SK-N-SH (cell line): ENCODE measurements around the gene CCDC57. TPM values are rescaled to one million over a fixed set of nuclear protein-coding genes. Genes with fewer than 3 reads are reported as not detected.

Source experiments
- CTCF ChIA-PET: fragments of 300-600, 350-600 bp; formaldehyde crosslinking; extraction: SDS; loops from one replicate; lab custom pipeline; 2021; lab: Yijun Ruan, JAX
- POLR2A ChIA-PET: fragments of 350-600 bp; sonication (Branson Sonifier 250); formaldehyde crosslinking; extraction: SDS; loops from one replicate; lab custom pipeline; 2020; ENCODE audit warnings: antibody characterized with exemption, inconsistent platforms; lab: Yijun Ruan, JAX
- DNase-seq: peaks from one replicate; pipeline ENCODE4 v3.0.0; 2012
- H2AFZ ChIP-seq: fragments of 200-600 bp; sonication (generic); 2 replicates; pipeline ENCODE4 v1.8.1; 2016; ENCODE audit warnings: antibody characterized with exemption, mild to moderate bottlenecking, low read depth
- H3F3A ChIP-seq: fragments of 200-600 bp; sonication (generic); replicated peaks from 2 replicates; pipeline ENCODE3; 2016; ENCODE audit warnings: antibody characterized with exemption, mild to moderate bottlenecking; ENCODE audit not compliant: insufficient read depth
- H3K27ac ChIP-seq, 2 experiments: fragments of 200-500 bp in 1 of 2; fragments of 200-600 bp in 1 of 2; sonication (Bioruptor generic) in 1 of 2; sonication (generic), shearing (Covaris generic) in 1 of 2; 2 replicates each; pipeline versions ENCODE4 v1.5.1 to v1.6.1; 2014 to 2016; ENCODE audit warnings: low read depth in 2 of 2, inconsistent platforms in 1 of 2, low read length in 1 of 2, mild to moderate bottlenecking in 1 of 2, mixed read lengths in 1 of 2
- H3K27me3 ChIP-seq: fragments of 200-600 bp; sonication (generic), shearing (Covaris generic); 2 replicates; pipeline ENCODE4 v1.6.1; 2016; ENCODE audit warnings: mixed run types; ENCODE audit not compliant: insufficient read depth
- H3K36me3 ChIP-seq, 2 experiments: fragments of 200-500 bp in 1 of 2; fragments of 200-600 bp in 1 of 2; sonication (Bioruptor generic) in 1 of 2; sonication (generic) in 1 of 2; replicated peaks in 1 of 2; 2 replicates each; pipeline versions ENCODE3 to v1.5.1; 2014 to 2016; ENCODE audit warnings: low read length in 1 of 2, mild to moderate bottlenecking in 1 of 2; ENCODE audit not compliant: insufficient read depth in 2 of 2, control insufficient read depth in 1 of 2
- H3K4me1 ChIP-seq, 2 experiments: fragments of 200-500 bp in 1 of 2; fragments of 200-600 bp in 1 of 2; sonication (Bioruptor generic) in 1 of 2; sonication (generic), shearing (Covaris generic) in 1 of 2; 2 replicates each; pipeline versions ENCODE4 v1.5.1 to v1.6.1; 2014 to 2016; ENCODE audit warnings: low read depth in 1 of 2, low read length in 1 of 2, mixed run types in 1 of 2; ENCODE audit not compliant: insufficient read depth in 2 of 2, control insufficient read depth in 1 of 2
- H3K4me2 ChIP-seq: fragments of 200-600 bp; sonication (generic), shearing (Covaris generic); 2 replicates; pipeline ENCODE4 v1.6.1; 2017; ENCODE audit warnings: mixed run types
- H3K4me3 ChIP-seq, 2 experiments: fragments of 200-500 bp in 1 of 2; fragments of 200-600 bp in 1 of 2; sonication (Bioruptor generic) in 1 of 2; sonication (generic), shearing (Covaris generic) in 1 of 2; 2 replicates each; pipeline versions ENCODE4 v1.5.1 to v1.8.1; 2014 to 2016; ENCODE audit warnings: low read depth in 2 of 2, inconsistent platforms in 1 of 2, low read length in 1 of 2, mild to moderate bottlenecking in 1 of 2, mixed read lengths in 1 of 2, moderate library complexity in 1 of 2
- H3K79me2 ChIP-seq: fragments of 200-600 bp; sonication (generic); 2 replicates; pipeline ENCODE4 v1.8.1; 2017; ENCODE audit warnings: mild to moderate bottlenecking; ENCODE audit not compliant: insufficient read depth
- H3K9ac ChIP-seq: fragments of 200-600 bp; sonication (generic); 2 replicates; pipeline ENCODE4 v1.6.1; 2017; ENCODE audit warnings: mixed run types
- H3K9me2 ChIP-seq: fragments of 200-600 bp; sonication (generic); 2 replicates; pipeline ENCODE4 v1.6.1; 2017; ENCODE audit warnings: mixed run types
- H3K9me3 ChIP-seq: fragments of 200-600 bp; sonication (generic); 2 replicates; pipeline ENCODE4 v1.6.1; 2017; ENCODE audit warnings: mixed run types, mild to moderate bottlenecking, moderate library complexity
- H4K20me1 ChIP-seq: fragments of 200-600 bp; sonication (generic); 2 replicates; pipeline ENCODE4 v1.6.1; 2017; ENCODE audit warnings: mild to moderate bottlenecking, mixed run types; ENCODE audit not compliant: insufficient read depth
- GATA2 ChIP-seq: sonication (generic); formaldehyde crosslinking; IDR thresholded peaks from 2 replicates; pipeline ENCODE4 v1.5.0; 2020; ENCODE audit warnings: mild to moderate bottlenecking, missing genetic modification reagents
- NFIC ChIP-seq: IDR thresholded peaks from 2 replicates; pipeline ENCODE4 v1.4.0; 2012; ENCODE audit warnings: borderline replicate concordance
- RAD21 ChIP-seq: IDR thresholded peaks from 2 replicates; pipeline ENCODE4 v1.6.1; 2012; ENCODE audit warnings: mild to moderate bottlenecking, low read length
- SMC3 ChIP-seq: IDR thresholded peaks from 2 replicates; pipeline ENCODE4 v1.6.1; 2012; ENCODE audit warnings: low read depth, low read length, improper control_type of control experiment
- TAF1 ChIP-seq: IDR thresholded peaks from 2 replicates; pipeline ENCODE4 v1.6.1; 2012; ENCODE audit warnings: low read depth, mild to moderate bottlenecking, low read length, moderate library complexity, borderline replicate concordance
- WGBS: methylation state at CpG from one replicate; pipeline ENCODE4 v1.1.6; 2017; ENCODE audit warnings: low lambda C conversion rate; 5-methylcytosine and 5-hydroxymethylcytosine counted together
- polyA plus RNA-seq, 3 experiments: library from polyadenylated mRNA; depleted of rRNA; stranded (reverse); fragments of >200 nt; gene quantifications; 2 replicates each; pipeline ENCODE4 v1.2.3, GENCODE V29; 2012
- TF ChIP-seq, protein P1 (sequence below): IDR thresholded peaks from 2 replicates; pipeline ENCODE4 v1.6.1; 2012; ENCODE audit warnings: mild to moderate bottlenecking, low read depth, low read length, moderate library complexity

The CCDC57 gene
- polyA plus RNA-seq, 1 of the 3 experiments (the other 2 are of a cell fraction): 68.6 TPM

DNA sequence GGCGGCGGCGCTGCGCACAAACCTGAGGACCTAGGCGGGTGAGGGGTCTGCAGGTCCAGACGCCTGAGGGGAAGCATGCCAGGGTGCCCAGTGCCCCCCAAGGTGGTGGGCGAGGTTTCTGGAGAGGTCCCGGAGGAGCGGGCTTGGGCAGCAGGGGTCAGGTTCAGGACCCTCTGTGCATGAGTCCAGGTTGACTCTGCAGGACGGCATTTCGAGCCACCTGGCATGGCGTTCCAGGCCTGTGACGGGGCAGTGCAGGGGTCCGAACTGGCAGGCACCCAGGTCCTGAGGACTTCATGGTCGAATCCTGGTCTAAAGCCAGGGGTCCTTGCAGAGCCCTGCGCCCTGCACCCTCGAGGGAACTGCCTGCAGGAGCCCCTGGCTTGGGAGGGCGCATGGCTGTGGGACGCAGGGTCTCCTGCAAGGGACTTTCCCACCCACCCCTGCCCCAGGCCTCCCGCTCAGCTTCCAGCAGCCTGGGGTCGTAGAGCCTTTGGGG, 19.7 kb upstream of the CCDC57 start:
- Histone ChIP-seq H3K79me2 (peaks cover 89% of the 10 kb centered on the region), H4K20me1 (peaks cover 43% of the 10 kb centered on the region), H3K27ac (no peak overlapping the region), H3K4me3 (no peak overlapping the region), H3K9me2 (no peaks in the 10 kb centered on the region), H3K9me3 (no peaks in the 10 kb centered on the region), H2AFZ (no peak overlapping the region), H3F3A (peaks cover 9% of the 10 kb centered on the region), H3K27me3 (no peaks in the 10 kb centered on the region), H3K9ac (no peak overlapping the region), H3K4me1 (peaks cover 10 to 17% of the 10 kb centered on the region in 2 experiments; a peak in 2 of 4 replicates), H3K4me2 (0 out of 2 replicates have a peak overlapping the region, but pooled peaks have one; percentile 24), H3K36me3 (peaks cover 5 to 14% of the 10 kb centered on the region in 2 experiments)
- CTCF ChIA-PET: no interaction called here
- 87% methylated on average over 21 of the region's 21 CpGs for WGBS
- POLR2A ChIA-PET: no interaction called here
- no peak for DNase-seq
- TF ChIP-seq GATA2: no peak
- no peak for TF ChIP-seq NFIC
- TF ChIP-seq, protein P1, sequence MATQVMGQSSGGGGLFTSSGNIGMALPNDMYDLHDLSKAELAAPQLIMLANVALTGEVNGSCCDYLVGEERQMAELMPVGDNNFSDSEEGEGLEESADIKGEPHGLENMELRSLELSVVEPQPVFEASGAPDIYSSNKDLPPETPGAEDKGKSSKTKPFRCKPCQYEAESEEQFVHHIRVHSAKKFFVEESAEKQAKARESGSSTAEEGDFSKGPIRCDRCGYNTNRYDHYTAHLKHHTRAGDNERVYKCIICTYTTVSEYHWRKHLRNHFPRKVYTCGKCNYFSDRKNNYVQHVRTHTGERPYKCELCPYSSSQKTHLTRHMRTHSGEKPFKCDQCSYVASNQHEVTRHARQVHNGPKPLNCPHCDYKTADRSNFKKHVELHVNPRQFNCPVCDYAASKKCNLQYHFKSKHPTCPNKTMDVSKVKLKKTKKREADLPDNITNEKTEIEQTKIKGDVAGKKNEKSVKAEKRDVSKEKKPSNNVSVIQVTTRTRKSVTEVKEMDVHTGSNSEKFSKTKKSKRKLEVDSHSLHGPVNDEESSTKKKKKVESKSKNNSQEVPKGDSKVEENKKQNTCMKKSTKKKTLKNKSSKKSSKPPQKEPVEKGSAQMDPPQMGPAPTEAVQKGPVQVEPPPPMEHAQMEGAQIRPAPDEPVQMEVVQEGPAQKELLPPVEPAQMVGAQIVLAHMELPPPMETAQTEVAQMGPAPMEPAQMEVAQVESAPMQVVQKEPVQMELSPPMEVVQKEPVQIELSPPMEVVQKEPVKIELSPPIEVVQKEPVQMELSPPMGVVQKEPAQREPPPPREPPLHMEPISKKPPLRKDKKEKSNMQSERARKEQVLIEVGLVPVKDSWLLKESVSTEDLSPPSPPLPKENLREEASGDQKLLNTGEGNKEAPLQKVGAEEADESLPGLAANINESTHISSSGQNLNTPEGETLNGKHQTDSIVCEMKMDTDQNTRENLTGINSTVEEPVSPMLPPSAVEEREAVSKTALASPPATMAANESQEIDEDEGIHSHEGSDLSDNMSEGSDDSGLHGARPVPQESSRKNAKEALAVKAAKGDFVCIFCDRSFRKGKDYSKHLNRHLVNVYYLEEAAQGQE: no peak
- TF ChIP-seq SMC3: no peak

DNA sequence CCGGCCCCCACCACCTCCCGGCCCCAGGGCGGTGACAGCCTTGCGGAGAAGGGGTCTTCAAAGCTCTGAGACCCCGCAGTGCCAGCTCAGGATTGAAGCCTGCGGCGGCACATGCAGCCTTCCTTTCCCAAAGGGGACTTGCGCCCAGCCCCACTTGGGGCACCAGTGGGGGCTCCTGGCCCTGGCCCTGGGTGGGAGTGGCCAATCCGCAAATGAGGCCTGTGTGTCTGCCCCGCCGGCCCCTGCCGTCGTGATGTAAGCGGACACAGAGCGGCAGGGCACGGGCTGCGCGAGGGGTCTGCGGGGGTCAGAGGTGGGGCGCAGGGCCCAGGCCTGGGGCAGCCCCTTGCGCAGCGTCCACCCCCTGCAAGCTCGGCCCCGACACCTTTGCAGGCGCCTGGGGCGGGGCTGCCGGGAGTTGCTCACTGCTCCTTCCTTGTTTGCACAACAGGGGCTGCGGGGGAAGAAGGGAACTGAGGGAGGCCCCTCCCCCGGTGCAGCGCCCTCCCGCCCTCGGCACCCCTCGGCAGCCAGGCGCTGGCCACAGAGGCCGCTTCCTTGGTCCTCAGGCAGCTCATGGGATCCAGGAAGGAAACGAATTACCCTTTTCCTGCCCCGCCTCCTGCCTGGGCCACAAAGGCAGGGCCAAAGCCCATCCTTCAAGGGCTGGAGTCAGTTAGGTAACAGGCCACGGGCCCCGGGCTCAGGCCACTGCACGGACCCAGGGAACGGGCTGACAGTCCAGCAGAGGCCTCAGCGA, 19.1 kb upstream of the CCDC57 start:
- Histone ChIP-seq H3K9me2 (no peaks in the 10 kb centered on the region), H3K79me2 (peaks cover 83% of the 10 kb centered on the region), H3K4me2 (peak overlapping the region; percentile 24; the same call in 1 of the 2 replicates), H3F3A (peaks cover 5% of the 10 kb centered on the region), H3K27ac (no peak overlapping the region), H3K36me3 (peaks cover 1 to 9% of the 10 kb centered on the region in 2 experiments), H4K20me1 (peaks cover 38% of the 10 kb centered on the region), H3K27me3 (no peaks in the 10 kb centered on the region), H3K4me3 (no peak overlapping the region), H3K9ac (no peak overlapping the region), H3K4me1 (peaks cover 10 to 16% of the 10 kb centered on the region in 2 experiments; a peak in 2 of 4 replicates), H2AFZ (no peak overlapping the region), H3K9me3 (no peaks in the 10 kb centered on the region)
- WGBS: 70% methylated on average over 34 of the region's 42 CpGs
- ChIA-PET POLR2A (interaction anchor here (0.6 kb wide), 1 partner anchor 17 kb away, joined by 3 read pairs; no protein-coding TSS in a partner anchor), CTCF (interaction anchor here (0.7 kb wide), 1 partner anchor 90 kb away, joined by 3 read pairs; no protein-coding TSS in a partner anchor)
- TF ChIP-seq RAD21 (no peak), TAF1 (no peak), NFIC (no peak)
- no peak for DNase-seq
